GM19099 (cell line): Measurements from ENCODE around the gene IRF4.

Source experiments
- POLR2A ChIP-seq: IDR thresholded peaks from 3 replicates; pipeline ENCODE4 v1.6.1; 2011; ENCODE audit warnings: low read depth; ENCODE audit not compliant: insufficient read length; ENCODE audit errors: extremely low read depth

The IRF4 gene

GRCh38 chr6:441126-441920 lies 49.8 kb downstream of the IRF4 start:
- no peak for TF ChIP-seq POLR2A

GRCh38 chr6:443621-444159 lies 52.1 kb downstream of the IRF4 start:
- TF ChIP-seq POLR2A: no peak

GRCh38 chr6:444653-445275 lies 53.2 kb downstream of the IRF4 start:
- no peak for TF ChIP-seq POLR2A

GRCh38 chr6:445571-446417 lies 54.2 kb downstream of the IRF4 start:
- TF ChIP-seq POLR2A: no peak

GRCh38 chr6:446418-447366 lies 55.1 kb downstream of the IRF4 start:
- no peak for TF ChIP-seq POLR2A

GRCh38 chr6:447381-448165 lies 56.0 kb downstream of the IRF4 start:
- TF ChIP-seq POLR2A: no peak

- TF ChIP-seq POLR2A: no peak
Measured at GRCh38 chr6:448296-449056, 56.9 kb downstream of the IRF4 start.

- TF ChIP-seq POLR2A: no peak
Measured at GRCh38 chr6:449057-449430, 57.5 kb downstream of the IRF4 start.

GRCh38 chr6:449486-450419 lies 58.2 kb downstream of the IRF4 start:
- TF ChIP-seq POLR2A: no peak

- no peak for TF ChIP-seq POLR2A
Measured at GRCh38 chr6:451336-451735, 59.8 kb downstream of the IRF4 start.

- no peak for TF ChIP-seq POLR2A
Measured at GRCh38 chr6:451847-452246, 60.3 kb downstream of the IRF4 start.
